GM12891 (cell line): Measurements from ENCODE around the gene UBQLN1.

Experiments
- POLR2A ChIP-seq: IDR thresholded peaks from 2 replicates; pipeline ENCODE4 v1.6.1; 2011; ENCODE audit warnings: low read depth, low read length, control low read depth
- POLR2AphosphoS5 ChIP-seq: IDR thresholded peaks from 2 replicates; pipeline ENCODE4 v1.6.1; 2011; ENCODE audit warnings: low read depth, low read length, control low read depth
- SPI1 ChIP-seq: IDR thresholded peaks from 2 replicates; pipeline ENCODE4 v1.6.1; 2011; ENCODE audit warnings: low read depth, low read length, control low read depth
- TAF1 ChIP-seq: IDR thresholded peaks from 2 replicates; pipeline ENCODE4 v1.6.1; 2011; ENCODE audit warnings: low read depth, low read length, control low read depth

GRCh38 chr9:83649080-83649479 is 58.7 kb downstream of the UBQLN1 start:
- TF ChIP-seq POLR2A (no peak), POLR2AphosphoS5 (no peak), SPI1 (no peak), TAF1 (no peak)
